Progenitor cell of endocrine pancreas (in vitro differentiated cells): ENCODE measurements around the gene PDSS2. TPM values are rescaled to one million over a fixed set of nuclear protein-coding genes. Genes with fewer than 3 reads are reported as not detected.
"Not testable (repeated sequence)": the region's sequence is repeated elsewhere in the genome, so short reads cannot be mapped to it uniquely, and the experiment has no call there.

ENCODE experiments used
- DNase-seq: peaks from one replicate; pipeline ENCODE4 v3.0.0; 2021; ENCODE audit warnings: low spot score; ENCODE audit not compliant: unreplicated experiment
- H3K27ac Mint-ChIP-seq: 2 replicates; pipeline ENCODE4 v1.8.0; 2021; ENCODE audit warnings: mild to moderate bottlenecking, moderate library complexity, mixed read lengths
- H3K27me3 Mint-ChIP-seq: 2 replicates; pipeline ENCODE4 v1.8.0; 2021; ENCODE audit warnings: mixed read lengths
- H3K36me3 Mint-ChIP-seq: 2 replicates; pipeline ENCODE4 v1.8.0; 2022; ENCODE audit warnings: mixed read lengths; ENCODE audit not compliant: insufficient read depth
- H3K4me1 Mint-ChIP-seq: 2 replicates; pipeline ENCODE4 v1.8.0; 2021; ENCODE audit warnings: low read depth, mixed read lengths
- H3K4me3 Mint-ChIP-seq: 2 replicates; pipeline ENCODE4 v1.8.0; 2021; ENCODE audit warnings: low read depth, mild to moderate bottlenecking, moderate library complexity, mixed read lengths
- H3K9me3 Mint-ChIP-seq: 2 replicates; pipeline ENCODE4 v1.8.0; 2021; ENCODE audit warnings: low read depth, mixed read lengths
- total RNA-seq: library from RNA; stranded (reverse); gene quantifications from 2 replicates; pipeline ENCODE4 v1.2.1, GENCODE V29; 2021
- TF ChIP-seq, protein P1 (sequence below): fragments of 200-600 bp; sonication (generic); IDR thresholded peaks from one replicate; pipeline ENCODE4 v1.5.0; 2021; ENCODE audit warnings: antibody characterized with exemption, mild to moderate bottlenecking; ENCODE audit not compliant: unreplicated experiment

The PDSS2 gene
- total RNA-seq, 1 donor from 2014 or later: 12.8 TPM

DNA sequence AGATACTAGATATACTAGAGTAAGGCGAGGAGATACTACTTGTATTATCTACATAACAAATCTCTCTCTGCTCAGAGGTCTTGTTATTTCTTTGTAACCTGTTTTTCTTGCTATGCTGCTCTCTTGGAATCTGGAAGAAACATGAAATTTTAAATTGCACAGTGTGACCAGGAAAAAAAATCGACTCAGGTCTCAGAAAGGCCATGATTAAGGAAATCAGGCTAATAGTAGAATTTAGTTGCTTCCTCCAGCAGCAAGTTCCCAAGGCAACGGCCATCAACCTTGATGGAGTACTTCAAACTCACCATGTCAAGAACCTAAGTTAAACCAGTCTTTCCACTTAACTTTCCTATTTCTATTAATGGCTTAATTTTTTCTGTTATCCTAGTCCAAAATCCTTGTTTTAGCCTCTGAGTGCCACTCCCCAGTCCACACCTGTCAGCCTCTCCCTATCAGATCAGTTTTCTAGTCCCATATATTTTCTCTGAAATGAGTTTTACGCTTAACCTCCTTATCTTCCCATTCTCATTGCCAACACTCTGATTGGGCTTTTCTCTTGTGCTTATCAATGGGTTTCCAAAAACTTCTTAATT, 256.4 kb downstream of the PDSS2 start:
- H3K27me3 Mint-ChIP-seq: no peaks in the 10 kb centered on the region
- H3K4me3 Mint-ChIP-seq: no peak overlapping the region
- H3K27ac Mint-ChIP-seq: no peak overlapping the region
- H3K9me3 Mint-ChIP-seq: peaks cover 6% of the 10 kb centered on the region
- DNase-seq: no peak
- TF ChIP-seq, protein P1, sequence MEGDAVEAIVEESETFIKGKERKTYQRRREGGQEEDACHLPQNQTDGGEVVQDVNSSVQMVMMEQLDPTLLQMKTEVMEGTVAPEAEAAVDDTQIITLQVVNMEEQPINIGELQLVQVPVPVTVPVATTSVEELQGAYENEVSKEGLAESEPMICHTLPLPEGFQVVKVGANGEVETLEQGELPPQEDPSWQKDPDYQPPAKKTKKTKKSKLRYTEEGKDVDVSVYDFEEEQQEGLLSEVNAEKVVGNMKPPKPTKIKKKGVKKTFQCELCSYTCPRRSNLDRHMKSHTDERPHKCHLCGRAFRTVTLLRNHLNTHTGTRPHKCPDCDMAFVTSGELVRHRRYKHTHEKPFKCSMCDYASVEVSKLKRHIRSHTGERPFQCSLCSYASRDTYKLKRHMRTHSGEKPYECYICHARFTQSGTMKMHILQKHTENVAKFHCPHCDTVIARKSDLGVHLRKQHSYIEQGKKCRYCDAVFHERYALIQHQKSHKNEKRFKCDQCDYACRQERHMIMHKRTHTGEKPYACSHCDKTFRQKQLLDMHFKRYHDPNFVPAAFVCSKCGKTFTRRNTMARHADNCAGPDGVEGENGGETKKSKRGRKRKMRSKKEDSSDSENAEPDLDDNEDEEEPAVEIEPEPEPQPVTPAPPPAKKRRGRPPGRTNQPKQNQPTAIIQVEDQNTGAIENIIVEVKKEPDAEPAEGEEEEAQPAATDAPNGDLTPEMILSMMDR: no peak
- H3K4me1 Mint-ChIP-seq: peaks cover 3% of the 10 kb centered on the region
- peaks cover 13% of the 10 kb centered on the region for H3K36me3 Mint-ChIP-seq

- DNase-seq: no peak
- no peak overlapping the region for H3K27ac Mint-ChIP-seq
- H3K27me3 Mint-ChIP-seq: no peaks in the 10 kb centered on the region
- H3K4me1 Mint-ChIP-seq: peaks cover 5% of the 10 kb centered on the region
- peaks cover 5% of the 10 kb centered on the region for H3K36me3 Mint-ChIP-seq
- TF ChIP-seq, protein P1: no peak
- no peaks in the 10 kb centered on the region for H3K9me3 Mint-ChIP-seq
- no peak overlapping the region for H3K4me3 Mint-ChIP-seq
Observed at GRCh38 chr6:107198631-107199416, 260.5 kb downstream of the PDSS2 start.

GRCh38 chr6:107196152-107196551, 263.2 kb downstream of the PDSS2 start:
- Mint-ChIP-seq H3K4me3 (no peak overlapping the region), H3K27me3 (no peaks in the 10 kb centered on the region), H3K36me3 (peaks cover 4% of the 10 kb centered on the region), H3K27ac (no peak overlapping the region), H3K4me1 (peaks cover 11% of the 10 kb centered on the region), H3K9me3 (no peaks in the 10 kb centered on the region)
- TF ChIP-seq, protein P1: no peak
- DNase-seq: no peak

DNA sequence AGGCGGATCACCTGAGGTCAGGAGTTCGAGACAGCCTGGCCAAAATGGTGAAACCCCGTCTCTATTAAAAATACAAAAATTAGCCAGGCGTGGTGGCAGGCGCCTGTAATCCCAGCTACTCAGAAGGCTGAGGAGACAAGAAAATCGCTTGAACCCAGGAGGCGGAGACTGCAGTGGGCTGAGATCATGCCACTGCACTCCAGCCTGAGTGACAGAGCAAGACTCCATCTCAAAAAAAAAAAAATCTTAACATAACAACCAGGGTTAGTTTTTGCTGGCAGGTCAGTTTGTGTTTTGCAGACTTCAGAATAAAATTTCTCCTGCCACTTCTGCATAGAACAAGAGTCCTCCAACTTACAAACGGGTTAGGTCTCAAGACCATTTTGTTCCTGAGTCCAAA, 264.6 kb downstream of the PDSS2 start:
- H3K4me3 Mint-ChIP-seq, DNase-seq, H3K27ac Mint-ChIP-seq, H3K9me3 Mint-ChIP-seq, H3K36me3 Mint-ChIP-seq, H3K27me3 Mint-ChIP-seq: not testable (repeated sequence)
- H3K4me1 Mint-ChIP-seq: peaks cover 11% of the 10 kb centered on the region

DNA sequence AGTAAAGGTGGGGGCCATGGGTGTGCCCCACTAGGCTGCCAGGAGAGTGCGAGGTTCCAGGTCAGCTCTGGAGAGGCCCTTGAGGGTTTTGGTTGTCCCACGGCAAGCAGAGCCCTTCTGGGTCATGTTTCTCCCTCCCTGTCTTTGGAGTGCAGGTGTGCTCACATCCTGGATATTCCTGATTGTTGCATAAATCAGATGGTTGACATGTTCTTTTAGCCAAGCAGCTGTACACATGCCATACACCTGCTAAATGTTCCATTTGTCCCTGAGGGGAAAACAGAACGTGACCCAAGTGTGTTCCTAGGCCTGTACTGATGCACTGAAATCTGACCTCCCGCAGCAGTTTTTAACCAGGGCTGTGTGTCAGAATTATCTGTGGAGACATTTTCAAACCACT, 266.5 kb downstream of the PDSS2 start:
- H3K9me3 Mint-ChIP-seq: no peaks in the 10 kb centered on the region
- H3K36me3 Mint-ChIP-seq: peaks cover 5% of the 10 kb centered on the region
- TF ChIP-seq, protein P1: no peak
- no peaks in the 10 kb centered on the region for H3K27me3 Mint-ChIP-seq
- peaks cover 11% of the 10 kb centered on the region for H3K4me1 Mint-ChIP-seq
- no peak for DNase-seq
- H3K27ac Mint-ChIP-seq: no peak overlapping the region
- no peak overlapping the region for H3K4me3 Mint-ChIP-seq

GRCh38 chr6:107187630-107188029, 271.7 kb downstream of the PDSS2 start:
- Mint-ChIP-seq H3K27me3 (no peaks in the 10 kb centered on the region), H3K9me3 (no peaks in the 10 kb centered on the region), H3K4me3 (no peak overlapping the region), H3K4me1 (no peaks in the 10 kb centered on the region), H3K27ac (peak overlapping the region; percentile 1), H3K36me3 (peaks cover 6% of the 10 kb centered on the region)
- TF ChIP-seq, protein P1: no peak
- DNase-seq: no peak
